ENCODE measurements around the gene HERPUD1. TPM values are rescaled to one million over a fixed set of nuclear protein-coding genes. Genes with fewer than 3 reads are reported as not detected.

The HERPUD1 gene
- total RNA-seq, 1 experiment from 2014 or later: 35.3 TPM

DNA sequence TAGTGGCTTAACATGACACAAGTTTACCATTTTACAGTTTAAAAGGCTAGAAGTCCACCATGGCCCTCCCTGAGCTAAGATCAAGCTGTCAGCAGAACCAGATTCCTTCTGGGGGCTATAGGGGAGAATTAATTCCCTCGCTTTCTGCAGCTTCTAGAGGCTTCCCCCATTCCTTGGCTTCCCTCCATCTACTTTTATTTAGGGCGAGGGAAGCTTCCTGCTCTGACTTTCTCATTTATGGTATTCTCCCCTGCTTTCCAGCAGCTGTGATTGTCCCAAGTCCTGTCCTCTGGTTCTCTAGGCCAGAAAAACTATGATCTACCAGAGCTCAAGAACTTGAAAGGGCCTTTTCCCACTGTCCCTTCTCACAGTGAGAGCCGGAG is 34.1 kb downstream of the HERPUD1 start:
- no TSS peak for BruUV-seq (replicated peaks)

DNA sequence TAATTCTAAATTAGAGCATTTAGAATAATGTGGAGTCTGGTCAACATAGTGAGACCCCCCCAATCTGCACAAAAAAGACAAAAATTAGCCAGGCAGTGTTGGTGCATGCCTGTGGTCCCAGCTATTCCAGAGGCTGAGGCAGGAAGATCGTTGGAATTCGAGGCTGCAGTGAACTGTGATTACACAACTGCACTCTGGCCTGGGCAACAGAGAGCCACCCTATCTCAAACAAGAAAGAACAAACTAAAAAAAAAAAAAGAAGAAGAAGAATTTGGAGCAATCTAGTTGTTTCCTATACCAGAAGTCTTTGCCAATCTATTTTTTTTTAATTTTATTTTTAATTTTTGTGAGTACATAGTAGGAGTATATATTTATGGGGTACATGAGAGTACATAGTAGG is 35.8 kb downstream of the HERPUD1 start:
- Histone ChIP-seq H2AFZ (no peak overlapping the region), H3K27ac (no peak overlapping the region), H3K9me3 (ENCODE audit: insufficient read depth, low read depth) (no peaks in the 10 kb centered on the region), H3K4me3 (no peak overlapping the region), H3K9me2 (ENCODE audit: insufficient read depth) (no peaks in the 10 kb centered on the region), H4K20me1 (ENCODE audit: insufficient read depth) (no peaks in the 10 kb centered on the region), H3K4me1 (replicated peaks; ENCODE audit: insufficient read depth) (peaks cover 17% of the 10 kb centered on the region), H3K36me3 (ENCODE audit: low read depth) (no peaks in the 10 kb centered on the region), H3K27me3 (ENCODE audit: insufficient read depth, low read depth) (no peaks in the 10 kb centered on the region), H3K79me2 (ENCODE audit: low read depth) (no peaks in the 10 kb centered on the region), H3K4me2 (no peak overlapping the region), H3F3A (ENCODE audit: insufficient read depth, low read depth) (peaks cover 11% of the 10 kb centered on the region)
- POLR2A ChIA-PET (ENCODE audit: unreplicated experiment): interaction anchor here (0.6 kb wide), 1 partner anchor 552 kb away, joined by 3 read pairs; no protein-coding TSS in a partner anchor
- CTCF ChIA-PET: interaction anchor here (0.6 kb wide), 1 partner anchor 13 kb away, joined by 3 read pairs; no protein-coding TSS in a partner anchor
- BruUV-seq (replicated peaks): no TSS peak
- no peak for DNase-seq
- no peak for TF ChIP-seq EZH2 (IDR thresholded peaks at IDR 0.05; ENCODE audit: low read depth)
- TF ChIP-seq, protein P1, sequence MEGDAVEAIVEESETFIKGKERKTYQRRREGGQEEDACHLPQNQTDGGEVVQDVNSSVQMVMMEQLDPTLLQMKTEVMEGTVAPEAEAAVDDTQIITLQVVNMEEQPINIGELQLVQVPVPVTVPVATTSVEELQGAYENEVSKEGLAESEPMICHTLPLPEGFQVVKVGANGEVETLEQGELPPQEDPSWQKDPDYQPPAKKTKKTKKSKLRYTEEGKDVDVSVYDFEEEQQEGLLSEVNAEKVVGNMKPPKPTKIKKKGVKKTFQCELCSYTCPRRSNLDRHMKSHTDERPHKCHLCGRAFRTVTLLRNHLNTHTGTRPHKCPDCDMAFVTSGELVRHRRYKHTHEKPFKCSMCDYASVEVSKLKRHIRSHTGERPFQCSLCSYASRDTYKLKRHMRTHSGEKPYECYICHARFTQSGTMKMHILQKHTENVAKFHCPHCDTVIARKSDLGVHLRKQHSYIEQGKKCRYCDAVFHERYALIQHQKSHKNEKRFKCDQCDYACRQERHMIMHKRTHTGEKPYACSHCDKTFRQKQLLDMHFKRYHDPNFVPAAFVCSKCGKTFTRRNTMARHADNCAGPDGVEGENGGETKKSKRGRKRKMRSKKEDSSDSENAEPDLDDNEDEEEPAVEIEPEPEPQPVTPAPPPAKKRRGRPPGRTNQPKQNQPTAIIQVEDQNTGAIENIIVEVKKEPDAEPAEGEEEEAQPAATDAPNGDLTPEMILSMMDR (conservative IDR thresholded peaks at IDR 0.05): no peak
- intact Hi-C loops (cut with micrococcal nuclease; ENCODE audit: unreplicated experiment): no loop called here

More for the DNA sequence above, 34.1 kb downstream of the HERPUD1 start:
- no peaks in the 10 kb centered on the region for H3K9me2 ChIP-seq (ENCODE audit: insufficient read depth)
- H3K9me3 ChIP-seq (ENCODE audit: insufficient read depth, low read depth): no peaks in the 10 kb centered on the region
- H3K4me3 ChIP-seq: no peak overlapping the region
- no peaks in the 10 kb centered on the region for H3K36me3 ChIP-seq (ENCODE audit: low read depth)
- intact Hi-C loops (cut with micrococcal nuclease; ENCODE audit: unreplicated experiment): no loop called here
- TF ChIP-seq, protein P1 (conservative IDR thresholded peaks at IDR 0.05): no peak
- no peak for TF ChIP-seq EZH2 (IDR thresholded peaks at IDR 0.05; ENCODE audit: low read depth)
- H4K20me1 ChIP-seq (ENCODE audit: insufficient read depth): no peaks in the 10 kb centered on the region
- no peak overlapping the region for H3K27ac ChIP-seq
- POLR2A ChIA-PET (ENCODE audit: unreplicated experiment): no interaction called here
- CTCF ChIA-PET: interaction anchor here (0.7 to 0.9 kb wide), 2 partner anchors 71 to 522 kb away, joined by 3 to 5 read pairs; no protein-coding TSS in a partner anchor
- H3K27me3 ChIP-seq (ENCODE audit: insufficient read depth, low read depth): no peaks in the 10 kb centered on the region
- peaks cover 11% of the 10 kb centered on the region for H3F3A ChIP-seq (ENCODE audit: insufficient read depth, low read depth)
- DNase-seq: no peak
- no peak overlapping the region for H2AFZ ChIP-seq
- H3K79me2 ChIP-seq (ENCODE audit: low read depth): no peaks in the 10 kb centered on the region
- H3K4me2 ChIP-seq: no peak overlapping the region
- peaks cover 17% of the 10 kb centered on the region for H3K4me1 ChIP-seq (replicated peaks; ENCODE audit: insufficient read depth)

DNA sequence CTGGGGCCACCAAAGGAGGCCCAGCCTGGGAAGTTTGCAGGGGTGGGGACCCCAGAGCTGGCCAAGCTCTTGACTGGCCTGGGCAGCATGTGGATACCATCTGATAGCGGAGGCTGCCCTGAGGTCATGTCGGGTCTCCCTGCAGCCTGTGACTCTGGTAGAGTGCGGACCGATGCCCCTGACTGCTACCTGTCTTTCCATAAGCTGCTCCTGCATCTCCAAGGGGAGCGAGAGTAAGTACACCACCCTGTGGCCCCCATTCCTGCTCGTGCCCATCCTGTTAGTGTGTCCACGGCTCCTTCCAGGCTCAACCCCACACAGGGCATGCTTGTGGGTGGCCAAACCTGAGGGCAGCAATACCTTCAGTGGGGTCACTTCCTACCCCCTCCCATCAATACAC is 37.8 kb downstream of the HERPUD1 start:
- no peaks in the 10 kb centered on the region for H3K9me2 ChIP-seq (ENCODE audit: insufficient read depth)
- no peak for DNase-seq
- H3K27ac ChIP-seq: no peak overlapping the region
- POLR2A ChIA-PET (ENCODE audit: unreplicated experiment): interaction anchor here (0.6 kb wide), 1 partner anchor 40 kb away, joined by 6 read pairs; no protein-coding TSS in a partner anchor
- no peaks in the 10 kb centered on the region for H3K27me3 ChIP-seq (ENCODE audit: insufficient read depth, low read depth)
- no peak overlapping the region for H2AFZ ChIP-seq
- no peak overlapping the region for H3K4me2 ChIP-seq
- no peaks in the 10 kb centered on the region for H4K20me1 ChIP-seq (ENCODE audit: insufficient read depth)
- CTCF ChIA-PET: no interaction called here
- no peak overlapping the region for H3K4me3 ChIP-seq
- TF ChIP-seq EZH2 (IDR thresholded peaks at IDR 0.05; ENCODE audit: low read depth): no peak
- TF ChIP-seq, protein P1 (conservative IDR thresholded peaks at IDR 0.05): no peak
- peaks cover 7% of the 10 kb centered on the region; the same call in 1 of the 2 replicates for H3F3A ChIP-seq (ENCODE audit: insufficient read depth, low read depth)
- no peaks in the 10 kb centered on the region for H3K36me3 ChIP-seq (ENCODE audit: low read depth)
- intact Hi-C loops (cut with micrococcal nuclease; ENCODE audit: unreplicated experiment): no loop called here
- no TSS peak for BruUV-seq (replicated peaks)
- H3K4me1 ChIP-seq (replicated peaks; ENCODE audit: insufficient read depth): peaks cover 12% of the 10 kb centered on the region
- no peaks in the 10 kb centered on the region for H3K9me3 ChIP-seq (ENCODE audit: insufficient read depth, low read depth)
- no peaks in the 10 kb centered on the region for H3K79me2 ChIP-seq (ENCODE audit: low read depth)
